Spleen (tissue), 7 donors: ENCODE measurements around the gene LRRC3.

ENCODE experiments used
- POLR2A ChIP-seq, 3 donors: fragments of 450-650 bp; IDR thresholded peaks; one replicate each; pipeline ENCODE4 v1.5.1; 2017; ENCODE audit warnings: antibody characterized with exemption in 3 of 3, mild to moderate bottlenecking in 1 of 3
- POLR2AphosphoS5 ChIP-seq, 3 donors: sonication (generic); formaldehyde crosslinking; IDR thresholded peaks; one replicate each; pipeline ENCODE4 v1.5.1; 2017; ENCODE audit warnings: antibody characterized with exemption in 3 of 3
- TF ChIP-seq, protein P1 (sequence below), 11 experiments: fragments of 200-600 bp in 7 of 11; fragments of 450-650 bp in 4 of 11; sonication (generic) in 4 of 11; IDR thresholded peaks in 8 of 11; conservative IDR thresholded peaks in 3 of 11; 1 replicate in 7 of 11; 2 replicates in 4 of 11; pipeline versions ENCODE4 v1.4.0 to v1.8.0; 2016 to 2021; ENCODE audit warnings: antibody characterized with exemption in 11 of 11, inconsistent platforms in 4 of 11, mild to moderate bottlenecking in 1 of 11
- donor health status: DM: no; HTN: no; CAD: no; lungs with moderate emphysema.
- donor health status: DM: no; HTN: no; CAD: no.
- donor health status: DM: no; HTN: no; CAD: no.

DNA sequence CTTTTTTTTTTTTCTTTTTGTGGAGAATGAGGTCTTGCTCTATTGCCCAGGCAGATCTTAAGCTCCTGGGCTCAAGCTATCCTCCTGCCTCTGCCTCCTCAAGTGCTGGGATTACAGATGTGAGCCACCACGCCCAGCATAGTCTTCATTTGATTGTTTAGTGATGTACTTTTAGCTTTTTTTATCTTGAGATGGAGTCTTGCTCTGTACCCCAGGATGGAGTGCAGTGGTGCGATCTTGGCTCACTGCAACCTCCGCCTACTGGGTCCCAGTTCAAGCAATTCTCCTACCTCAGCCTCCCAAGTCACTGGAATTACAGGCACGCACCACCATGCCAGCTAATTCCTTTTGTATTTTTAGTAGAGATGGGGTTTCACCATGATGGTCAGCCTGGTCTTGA, 24.0 kb upstream of the LRRC3 start:
- TF ChIP-seq, protein P1, sequence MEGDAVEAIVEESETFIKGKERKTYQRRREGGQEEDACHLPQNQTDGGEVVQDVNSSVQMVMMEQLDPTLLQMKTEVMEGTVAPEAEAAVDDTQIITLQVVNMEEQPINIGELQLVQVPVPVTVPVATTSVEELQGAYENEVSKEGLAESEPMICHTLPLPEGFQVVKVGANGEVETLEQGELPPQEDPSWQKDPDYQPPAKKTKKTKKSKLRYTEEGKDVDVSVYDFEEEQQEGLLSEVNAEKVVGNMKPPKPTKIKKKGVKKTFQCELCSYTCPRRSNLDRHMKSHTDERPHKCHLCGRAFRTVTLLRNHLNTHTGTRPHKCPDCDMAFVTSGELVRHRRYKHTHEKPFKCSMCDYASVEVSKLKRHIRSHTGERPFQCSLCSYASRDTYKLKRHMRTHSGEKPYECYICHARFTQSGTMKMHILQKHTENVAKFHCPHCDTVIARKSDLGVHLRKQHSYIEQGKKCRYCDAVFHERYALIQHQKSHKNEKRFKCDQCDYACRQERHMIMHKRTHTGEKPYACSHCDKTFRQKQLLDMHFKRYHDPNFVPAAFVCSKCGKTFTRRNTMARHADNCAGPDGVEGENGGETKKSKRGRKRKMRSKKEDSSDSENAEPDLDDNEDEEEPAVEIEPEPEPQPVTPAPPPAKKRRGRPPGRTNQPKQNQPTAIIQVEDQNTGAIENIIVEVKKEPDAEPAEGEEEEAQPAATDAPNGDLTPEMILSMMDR (IDR thresholded peaks at IDR 0.05 in 8 of 11, conservative IDR thresholded peaks at IDR 0.05 in 3 of 11) = no peak
- TF ChIP-seq POLR2A (IDR thresholded peaks at IDR 0.05) (no peak), POLR2AphosphoS5 (IDR thresholded peaks at IDR 0.05) (no peak)
